ENCODE measurements around the gene OR51B2. TPM values are rescaled to one million over a fixed set of nuclear protein-coding genes. Genes with fewer than 3 reads are reported as not detected.
"Not testable (repeated sequence)": the region's sequence is repeated elsewhere in the genome, so short reads cannot be mapped to it uniquely, and the experiment has no call there.

The OR51B2 gene
- total RNA-seq, 2 experiments from 2014 or later = not detected

GRCh38 chr11:5336331-5336730, 12.2 kb upstream of the OR51B2 start:
- intact Hi-C loops (cut with micrococcal nuclease; ENCODE audit: unreplicated experiment) = no loop called here
- no peak for TF ChIP-seq CTCF (conservative IDR thresholded peaks at IDR 0.05; ENCODE audit: low read length)
- no peak for TF ChIP-seq EZH2phosphoT487 (IDR thresholded peaks at IDR 0.05; ENCODE audit: borderline replicate concordance, low read depth, low read length)
- Histone ChIP-seq H3K4me2 (ENCODE audit: low read length) (no peak overlapping the region), H3K4me1 (ENCODE audit: insufficient read depth, low read length, poor library complexity, severe bottlenecking) (no peaks in the 10 kb centered on the region), H4K20me1 (ENCODE audit: insufficient read depth, low read length) (no peaks in the 10 kb centered on the region), H3K79me2 (ENCODE audit: insufficient read depth, low read depth, low read length) (no peaks in the 10 kb centered on the region), H3K4me3 (ENCODE audit: low read depth, low read length, poor library complexity, severe bottlenecking) (no peak overlapping the region), H3K36me3 (ENCODE audit: insufficient read depth, low read length) (no peaks in the 10 kb centered on the region), H2AFZ (ENCODE audit: low read length) (no peak overlapping the region), H3K9me2 (ENCODE audit: insufficient read depth, low read length) (no peaks in the 10 kb centered on the region), H3K27ac (ENCODE audit: low read depth, low read length, poor library complexity, severe bottlenecking) (no peak overlapping the region), H3K9me3 (ENCODE audit: low read length) (no peaks in the 10 kb centered on the region)
- no peak for DNase-seq (ENCODE audit: low spot score)
- no TSS peak for BruUV-seq (replicated peaks)
- ChIA-PET CTCF (ENCODE audit: unreplicated experiment) (no interaction called here), POLR2A (no interaction called here)

- Histone ChIP-seq H3K4me3 (ENCODE audit: low read depth, low read length, poor library complexity, severe bottlenecking) (no peak overlapping the region), H3K36me3 (ENCODE audit: insufficient read depth, low read length) (no peaks in the 10 kb centered on the region), H3K9me3 (ENCODE audit: low read length) (no peaks in the 10 kb centered on the region), H3K9me2 (ENCODE audit: insufficient read depth, low read length) (no peaks in the 10 kb centered on the region), H3K4me2 (ENCODE audit: low read length) (no peak overlapping the region), H3K79me2 (ENCODE audit: insufficient read depth, low read depth, low read length) (no peaks in the 10 kb centered on the region), H3K27ac (ENCODE audit: low read depth, low read length, poor library complexity, severe bottlenecking) (no peak overlapping the region), H4K20me1 (ENCODE audit: insufficient read depth, low read length) (no peaks in the 10 kb centered on the region), H3K4me1 (ENCODE audit: insufficient read depth, low read length, poor library complexity, severe bottlenecking) (no peaks in the 10 kb centered on the region), H2AFZ (ENCODE audit: low read length) (no peak overlapping the region)
- CTCF ChIA-PET (ENCODE audit: unreplicated experiment) = no interaction called here
- no peak for DNase-seq (ENCODE audit: low spot score)
- intact Hi-C loops (cut with micrococcal nuclease; ENCODE audit: unreplicated experiment) = no loop called here
- POLR2A ChIA-PET = interaction anchor here (0.6 kb wide), 1 partner anchor 412 kb away, joined by 4 read pairs; no protein-coding TSS in a partner anchor
- no peak for TF ChIP-seq EZH2phosphoT487 (IDR thresholded peaks at IDR 0.05; ENCODE audit: borderline replicate concordance, low read depth, low read length)
- TF ChIP-seq CTCF (conservative IDR thresholded peaks at IDR 0.05; ENCODE audit: low read length) = no peak
- no TSS peak for BruUV-seq (replicated peaks)
These were observed 11.1 kb upstream of the OR51B2 start for GRCh38 chr11:5335170-5335569.

GRCh38 chr11:5317292-5317691, 6.8 kb downstream of the OR51B2 start:
- CTCF ChIA-PET (ENCODE audit: unreplicated experiment) = no interaction called here
- BruUV-seq (replicated peaks) = no TSS peak
- Histone ChIP-seq H4K20me1 (ENCODE audit: insufficient read depth, low read length) (no peaks in the 10 kb centered on the region), H3K9me2 (ENCODE audit: insufficient read depth, low read length) (no peaks in the 10 kb centered on the region), H3K4me1 (ENCODE audit: insufficient read depth, low read length, poor library complexity, severe bottlenecking) (no peaks in the 10 kb centered on the region), H3K4me2 (ENCODE audit: low read length) (no peak overlapping the region), H3K9me3 (ENCODE audit: low read length) (no peaks in the 10 kb centered on the region), H3K27ac (ENCODE audit: low read depth, low read length, poor library complexity, severe bottlenecking) (no peak overlapping the region), H3K4me3 (ENCODE audit: low read depth, low read length, poor library complexity, severe bottlenecking) (no peak overlapping the region), H3K36me3 (ENCODE audit: insufficient read depth, low read length) (no peaks in the 10 kb centered on the region), H2AFZ (ENCODE audit: low read length) (no peak overlapping the region), H3K79me2 (ENCODE audit: insufficient read depth, low read depth, low read length) (no peaks in the 10 kb centered on the region)
- no peak for DNase-seq (ENCODE audit: low spot score)
- intact Hi-C loops (cut with micrococcal nuclease; ENCODE audit: unreplicated experiment) = no loop called here
- TF ChIP-seq EZH2phosphoT487 (IDR thresholded peaks at IDR 0.05; ENCODE audit: borderline replicate concordance, low read depth, low read length) (no peak), CTCF (conservative IDR thresholded peaks at IDR 0.05; ENCODE audit: low read length) (no peak)
- POLR2A ChIA-PET = interaction anchor here (0.6 kb wide), 1 partner anchor 12 kb away, joined by 3 read pairs; no protein-coding TSS in a partner anchor

GRCh38 chr11:5313326-5314023, 10.6 kb downstream of the OR51B2 start:
- intact Hi-C loops (cut with micrococcal nuclease; ENCODE audit: unreplicated experiment); H3K4me3 ChIP-seq (ENCODE audit: low read depth, low read length, poor library complexity, severe bottlenecking); H2AFZ ChIP-seq (ENCODE audit: low read length); H4K20me1 ChIP-seq (ENCODE audit: insufficient read depth, low read length); H3K4me2 ChIP-seq (ENCODE audit: low read length); H3K4me1 ChIP-seq (ENCODE audit: insufficient read depth, low read length, poor library complexity, severe bottlenecking); DNase-seq (ENCODE audit: low spot score); H3K9me2 ChIP-seq (ENCODE audit: insufficient read depth, low read length); H3K9me3 ChIP-seq (ENCODE audit: low read length); H3K79me2 ChIP-seq (ENCODE audit: insufficient read depth, low read depth, low read length); POLR2A ChIA-PET; H3K36me3 ChIP-seq (ENCODE audit: insufficient read depth, low read length); H3K27ac ChIP-seq (ENCODE audit: low read depth, low read length, poor library complexity, severe bottlenecking); CTCF ChIA-PET (ENCODE audit: unreplicated experiment); BruUV-seq (replicated peaks): not testable (repeated sequence)

Measured in OCI-LY7 (cell line).